Muscle layer of duodenum (tissue), 2 donors: Measurements from ENCODE around the gene VIT.

Experiments used
- H3K27ac ChIP-seq: one replicate; pipeline ENCODE4 v1.7.0; 2013; ENCODE audit warnings: mild to moderate bottlenecking, low read length
- H3K27me3 ChIP-seq: one replicate; pipeline ENCODE4 v1.7.0; 2013; ENCODE audit warnings: low read depth, mild to moderate bottlenecking, control low read depth, low read length
- H3K36me3 ChIP-seq, 2 donors: one replicate each; pipeline ENCODE4 v1.7.0; 2013; ENCODE audit warnings: low read length in 2 of 2, control low read depth in 1 of 2, mild to moderate bottlenecking in 1 of 2; ENCODE audit not compliant: insufficient read depth in 2 of 2, control insufficient read depth in 1 of 2
- H3K4me1 ChIP-seq, 2 donors: one replicate each; pipeline ENCODE4 v1.7.0; 2013; ENCODE audit warnings: low read length in 2 of 2, mild to moderate bottlenecking in 2 of 2, control low read depth in 1 of 2, moderate library complexity in 1 of 2; ENCODE audit not compliant: insufficient read depth in 2 of 2, control insufficient read depth in 1 of 2
- H3K4me3 ChIP-seq, 2 donors: one replicate each; pipeline ENCODE4 v1.7.0; 2013; ENCODE audit warnings: low read length in 2 of 2, low read depth in 1 of 2, mild to moderate bottlenecking in 1 of 2
- H3K9me3 ChIP-seq, 2 donors: one replicate each; pipeline ENCODE4 v1.7.0; 2013; ENCODE audit warnings: low read length in 2 of 2, control low read depth in 1 of 2, mild to moderate bottlenecking in 1 of 2; ENCODE audit not compliant: control insufficient read depth in 1 of 2
- donor health status: healthy.

The VIT gene

GRCh38 chr2:36741188-36741837 lies 44.8 kb downstream of the VIT start:
- Histone ChIP-seq H3K4me1 (no peaks in the 10 kb centered on the region), H3K9me3 (peaks cover 0 to 5% of the 10 kb centered on the region in 2 donors), H3K36me3 (no peaks in the 10 kb centered on the region), H3K4me3 (no peak overlapping the region), H3K27me3 (no peaks in the 10 kb centered on the region), H3K27ac (no peak overlapping the region)

GRCh38 chr2:36743954-36744353 lies 47.4 kb downstream of the VIT start:
- Histone ChIP-seq H3K36me3 (no peaks in the 10 kb centered on the region), H3K4me3 (no peak overlapping the region), H3K27ac (no peak overlapping the region), H3K27me3 (no peaks in the 10 kb centered on the region), H3K4me1 (no peaks in the 10 kb centered on the region), H3K9me3 (peaks cover 0 to 5% of the 10 kb centered on the region in 2 donors)

DNA sequence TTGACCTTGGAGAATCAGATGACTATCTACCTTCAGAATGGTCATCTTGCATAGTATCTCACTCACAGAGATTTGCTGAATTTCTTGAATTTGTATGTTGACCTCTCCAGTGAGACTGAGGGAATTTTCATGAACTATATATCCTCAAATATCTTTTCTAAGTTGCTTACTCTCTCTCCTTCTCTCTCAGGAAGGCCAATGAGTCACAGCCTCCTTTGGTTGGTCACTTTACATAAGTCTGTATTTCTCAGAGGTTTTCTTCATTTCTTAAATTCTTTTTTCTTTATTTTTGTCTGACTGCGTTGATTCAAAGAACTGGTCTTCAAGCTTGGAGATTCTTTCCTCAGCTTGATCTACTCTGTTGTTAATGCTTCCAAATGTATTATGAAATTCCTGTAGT lies 51.7 kb downstream of the VIT start:
- Histone ChIP-seq H3K4me3 (no peak overlapping the region), H3K9me3 (peaks cover 0 to 5% of the 10 kb centered on the region in 2 donors), H3K4me1 (no peaks in the 10 kb centered on the region), H3K27ac (no peak overlapping the region), H3K36me3 (no peaks in the 10 kb centered on the region), H3K27me3 (no peaks in the 10 kb centered on the region)

DNA sequence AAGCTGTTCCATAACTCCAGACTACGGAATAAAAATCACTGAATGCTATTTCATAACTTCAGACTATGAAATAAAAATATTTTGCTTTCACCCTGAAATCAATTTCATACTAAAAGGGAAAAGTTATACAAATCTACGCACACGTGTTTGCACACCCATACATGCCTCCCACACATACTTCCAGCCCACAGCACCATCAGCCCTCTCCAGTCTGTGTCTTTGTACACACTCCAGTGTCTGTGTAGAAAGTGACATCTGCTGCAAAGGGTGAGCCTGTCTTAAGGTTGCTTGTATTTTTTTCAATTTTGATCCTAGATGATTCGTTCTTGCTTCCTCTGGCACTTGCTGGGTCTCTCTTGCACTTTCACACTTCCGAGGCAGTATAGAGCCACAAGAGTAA lies 53.6 kb downstream of the VIT start:
- Histone ChIP-seq H3K4me3 (no peak overlapping the region), H3K27ac (no peak overlapping the region), H3K9me3 (no peaks in the 10 kb centered on the region), H3K27me3 (no peaks in the 10 kb centered on the region), H3K4me1 (no peaks in the 10 kb centered on the region), H3K36me3 (no peaks in the 10 kb centered on the region)

GRCh38 chr2:36753706-36754221 lies 57.3 kb downstream of the VIT start:
- Histone ChIP-seq H3K9me3 (no peaks in the 10 kb centered on the region), H3K4me3 (no peak overlapping the region), H3K36me3 (no peaks in the 10 kb centered on the region), H3K4me1 (no peaks in the 10 kb centered on the region), H3K27ac (no peak overlapping the region), H3K27me3 (no peaks in the 10 kb centered on the region)

DNA sequence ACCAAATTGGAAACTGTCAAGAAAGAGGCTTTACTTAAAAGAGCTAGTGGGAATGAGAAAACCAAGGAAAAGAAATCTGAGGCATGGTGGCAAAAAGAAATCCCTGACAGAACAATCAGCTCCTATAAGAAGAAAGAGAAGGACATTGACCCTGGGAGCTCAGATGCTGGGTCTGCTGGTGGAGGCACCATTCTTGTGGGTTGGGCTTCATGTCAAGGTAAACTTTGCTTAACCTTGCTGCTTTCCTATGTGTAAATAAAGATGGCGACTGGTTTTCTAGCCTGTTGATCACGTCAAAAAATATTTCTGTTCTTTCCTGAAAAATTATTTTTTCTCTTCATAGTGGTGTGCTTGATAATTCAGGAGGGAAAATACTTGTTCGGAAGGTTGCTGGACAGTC lies 58.1 kb downstream of the VIT start:
- no peaks in the 10 kb centered on the region for H3K36me3 ChIP-seq
- H3K27me3 ChIP-seq: no peaks in the 10 kb centered on the region
- no peak overlapping the region for H3K4me3 ChIP-seq
- H3K9me3 ChIP-seq: no peaks in the 10 kb centered on the region
- H3K27ac ChIP-seq: no peak overlapping the region
- no peaks in the 10 kb centered on the region for H3K4me1 ChIP-seq

DNA sequence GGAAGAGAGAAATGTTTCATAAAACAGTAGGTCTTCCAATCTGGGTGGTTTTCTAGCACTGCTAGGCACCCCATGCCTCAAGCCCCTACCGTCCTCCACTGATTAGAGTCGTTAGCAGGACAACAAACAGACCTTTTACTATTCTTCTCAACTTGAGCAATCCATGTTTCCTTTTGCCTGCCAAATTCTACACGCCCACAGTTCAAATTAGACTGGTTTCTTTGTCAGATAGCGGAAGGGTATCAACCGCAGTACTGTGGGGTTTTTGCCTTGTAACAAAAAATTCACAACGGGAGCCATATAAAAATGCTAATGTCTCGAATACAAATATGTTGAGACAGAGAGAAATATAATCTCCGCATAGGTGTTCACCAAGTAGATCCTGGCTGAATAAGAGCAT lies 59.9 kb downstream of the VIT start:
- H3K27ac ChIP-seq: no peak overlapping the region
- no peaks in the 10 kb centered on the region for H3K27me3 ChIP-seq
- no peaks in the 10 kb centered on the region for H3K4me1 ChIP-seq

GRCh38 chr2:36762764-36763490 lies 66.4 kb downstream of the VIT start:
- Histone ChIP-seq H3K9me3 (no peaks in the 10 kb centered on the region), H3K36me3 (no peaks in the 10 kb centered on the region), H3K4me3 (no peak overlapping the region), H3K27me3 (no peaks in the 10 kb centered on the region), H3K27ac (no peak overlapping the region), H3K4me1 (no peaks in the 10 kb centered on the region)

More for the DNA sequence above, 59.9 kb downstream of the VIT start:
- H3K36me3 ChIP-seq: no peaks in the 10 kb centered on the region
- H3K9me3 ChIP-seq: no peaks in the 10 kb centered on the region
- no peak overlapping the region for H3K4me3 ChIP-seq

GRCh38 chr2:36769106-36769505 lies 72.6 kb downstream of the VIT start:
- Histone ChIP-seq H3K4me3 (no peak overlapping the region), H3K27me3 (no peaks in the 10 kb centered on the region), H3K9me3 (no peaks in the 10 kb centered on the region), H3K4me1 (no peaks in the 10 kb centered on the region), H3K36me3 (no peaks in the 10 kb centered on the region), H3K27ac (no peak overlapping the region)

DNA sequence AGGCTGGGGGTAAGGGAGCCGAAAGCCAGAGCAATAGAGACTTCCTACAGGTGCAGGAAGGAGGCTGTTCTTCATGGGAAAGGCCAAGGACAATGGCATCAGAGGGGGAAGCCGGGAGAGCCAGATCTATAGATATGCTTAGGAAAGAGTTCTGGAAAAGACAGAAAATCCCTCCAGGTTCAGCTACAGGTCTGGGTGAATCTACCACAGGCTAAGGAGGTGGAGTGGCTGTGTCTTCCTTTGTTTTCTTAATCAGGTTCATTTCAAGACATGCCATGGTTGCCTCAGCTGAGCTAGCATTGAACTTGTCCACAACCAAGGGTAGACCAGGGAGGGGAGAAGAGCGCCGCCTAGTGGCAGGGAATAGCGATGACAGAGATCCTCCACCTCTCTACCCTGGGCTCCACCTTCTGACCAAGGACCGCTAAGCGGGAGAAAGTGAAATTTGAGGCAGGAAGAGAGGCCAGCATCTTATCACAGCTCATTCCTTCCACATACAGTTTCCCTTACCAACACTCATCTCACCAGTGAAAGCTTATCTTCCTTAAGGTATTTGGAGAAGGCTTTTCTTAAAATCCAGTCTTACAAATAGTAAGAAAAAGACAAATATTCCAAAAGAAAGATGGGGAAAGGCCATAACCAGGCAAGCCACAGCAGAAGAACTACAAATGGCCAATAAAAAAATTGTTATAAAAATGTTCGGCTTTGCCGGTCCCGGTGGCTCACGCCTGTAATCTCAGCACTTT lies 74.2 kb downstream of the VIT start:
- H3K4me1 ChIP-seq: no peaks in the 10 kb centered on the region
- no peak overlapping the region for H3K27ac ChIP-seq
- H3K36me3 ChIP-seq: no peaks in the 10 kb centered on the region

DNA sequence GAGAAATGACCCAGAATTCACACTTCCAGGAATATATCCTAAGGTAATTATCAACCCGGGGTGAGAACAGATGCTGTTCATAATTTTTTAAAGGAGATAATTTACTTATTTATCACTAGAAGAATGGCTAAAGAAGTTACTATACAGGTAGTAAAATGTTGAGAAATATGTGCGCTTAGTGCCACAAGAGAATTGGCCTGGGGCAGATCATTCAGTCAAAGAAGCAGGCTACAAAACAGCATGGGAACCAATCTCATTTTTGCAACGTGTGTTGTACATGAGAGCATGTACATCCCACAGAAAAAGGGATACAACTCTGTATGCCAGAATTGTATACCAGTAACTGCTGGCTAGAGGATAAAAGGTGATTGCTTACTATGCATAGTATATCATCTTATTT lies 75.2 kb downstream of the VIT start:
- Histone ChIP-seq H3K36me3 (no peaks in the 10 kb centered on the region), H3K27ac (no peak overlapping the region), H3K27me3 (no peaks in the 10 kb centered on the region), H3K4me3 (no peak overlapping the region), H3K9me3 (no peaks in the 10 kb centered on the region), H3K4me1 (no peaks in the 10 kb centered on the region)

More for the DNA sequence above, 74.2 kb downstream of the VIT start:
- Histone ChIP-seq H3K27me3 (no peaks in the 10 kb centered on the region), H3K9me3 (no peaks in the 10 kb centered on the region), H3K4me3 (no peak overlapping the region)
